Gastrocnemius medialis (tissue), 4 donors: ENCODE measurements around the gene KCNK3.

Source experiments
- CTCF ChIP-seq, 5 experiments: fragments of 450-650 bp in 3 of 5; fragments of 200-600 bp in 2 of 5; sonication (generic) in 2 of 5; IDR thresholded peaks in 4 of 5; conservative IDR thresholded peaks in 1 of 5; 1 replicate in 4 of 5; 2 replicates in 1 of 5; pipeline ENCODE4 v1.5.1; 2016 to 2019; ENCODE audit warnings: antibody characterized with exemption in 5 of 5, mild to moderate bottlenecking in 3 of 5, moderate library complexity in 3 of 5
- POLR2A ChIP-seq, 2 donors: fragments of 450-650 bp; IDR thresholded peaks; one replicate each; pipeline ENCODE4 v1.6.1; 2017; ENCODE audit warnings: antibody characterized with exemption in 2 of 2, mild to moderate bottlenecking in 2 of 2, moderate library complexity in 2 of 2

GRCh38 chr2:26668041-26668440 lies 24.5 kb upstream of the KCNK3 start:
- no peak for TF ChIP-seq CTCF (IDR thresholded peaks at IDR 0.05 in 4 of 5, conservative IDR thresholded peaks at IDR 0.05 in 1 of 5)
- TF ChIP-seq POLR2A (IDR thresholded peaks at IDR 0.05): no peak
